Cardiac muscle cell (in vitro differentiated cells and primary cell): ENCODE results near the gene CENPP. TPM values are rescaled to one million over a fixed set of nuclear protein-coding genes. Genes with fewer than 3 reads are reported as not detected.

ENCODE experiments used
- DNase-seq, 2 donors: peaks; one replicate each; pipeline versions ENCODE4 v3.0.0 to v3.0.0-alpha.2; 2010 to 2017; ENCODE audit warnings: low read depth in 1 of 2, low spot score in 1 of 2
- H3K27ac ChIP-seq: fragments of 200-600 bp; sonication (generic); 2 replicates; pipeline ENCODE4 v1.5.1; 2016
- H3K27me3 ChIP-seq: fragments of 200-600 bp; sonication (generic); 2 replicates; pipeline ENCODE4 v1.6.0; 2016; ENCODE audit warnings: control low read depth
- H3K36me3 ChIP-seq: fragments of 200-600 bp; sonication (generic); 2 replicates; pipeline ENCODE4 v1.5.1; 2016; ENCODE audit warnings: control low read depth
- H3K4me1 ChIP-seq: fragments of 200-600 bp; sonication (generic); 2 replicates; pipeline ENCODE4 v1.8.1; 2017; ENCODE audit warnings: low read depth, mild to moderate bottlenecking, mixed run types
- H3K4me3 ChIP-seq: fragments of 200-600 bp; sonication (generic); 2 replicates; pipeline ENCODE4 v1.5.1; 2016; ENCODE audit warnings: mild to moderate bottlenecking
- H3K9me3 ChIP-seq: fragments of 200-600 bp; sonication (generic); 2 replicates; pipeline ENCODE4 v1.5.1; 2017; ENCODE audit warnings: low read depth, mild to moderate bottlenecking, control low read depth
- CTCF ChIP-seq: IDR thresholded peaks from 2 replicates; pipeline ENCODE4 v1.5.1; 2012; ENCODE audit warnings: low read depth, mild to moderate bottlenecking, low read length
- polyA plus RNA-seq: library from polyadenylated mRNA; unstranded; fragments of >200 nt; fragmentation: Nextera tagmentation; extraction: Ambion mirVana; gene quantifications from 2 replicates; pipeline ENCODE4 v1.2.1, GENCODE V29; 2016
- total RNA-seq: library from RNA; depleted of rRNA; stranded (reverse); fragments of >200 nt; gene quantifications from 2 replicates; pipeline ENCODE4 v1.2.3, GENCODE V29; 2016

CENPP gene
- total and polyA plus RNA-seq, 2 experiments from 2014 or later = 1.6 to 5.0 TPM

GRCh38 chr9:92378865-92379560 lies 53.3 kb downstream of the CENPP start:
- H3K36me3 ChIP-seq = no peaks in the 10 kb centered on the region
- no peak overlapping the region for H3K27ac ChIP-seq
- no peak for DNase-seq
- no peaks in the 10 kb centered on the region for H3K9me3 ChIP-seq
- H3K27me3 ChIP-seq = no peaks in the 10 kb centered on the region
- H3K4me3 ChIP-seq = no peak overlapping the region
- peaks cover 8% of the 10 kb centered on the region for H3K4me1 ChIP-seq
- no peak for TF ChIP-seq CTCF

- Histone ChIP-seq H3K27me3 (no peaks in the 10 kb centered on the region), H3K36me3 (no peaks in the 10 kb centered on the region), H3K4me1 (peaks cover 8% of the 10 kb centered on the region), H3K4me3 (no peak overlapping the region), H3K27ac (no peak overlapping the region), H3K9me3 (no peaks in the 10 kb centered on the region)
- no peak for DNase-seq
- TF ChIP-seq CTCF = no peak
Measured at GRCh38 chr9:92380603-92381002, 54.9 kb downstream of the CENPP start.

GRCh38 chr9:92381775-92382174 lies 56.0 kb downstream of the CENPP start:
- Histone ChIP-seq H3K4me1 (peaks cover 8% of the 10 kb centered on the region), H3K9me3 (no peaks in the 10 kb centered on the region), H3K27ac (no peak overlapping the region), H3K27me3 (no peaks in the 10 kb centered on the region), H3K36me3 (no peaks in the 10 kb centered on the region), H3K4me3 (no peak overlapping the region)
- no peak for TF ChIP-seq CTCF
- DNase-seq = no peak

- H3K9me3 ChIP-seq = no peaks in the 10 kb centered on the region
- no peak overlapping the region for H3K4me3 ChIP-seq
- no peak for DNase-seq
- no peak for TF ChIP-seq CTCF
- H3K27ac ChIP-seq = no peak overlapping the region
- no peaks in the 10 kb centered on the region for H3K27me3 ChIP-seq
- H3K4me1 ChIP-seq = no peaks in the 10 kb centered on the region
- no peaks in the 10 kb centered on the region for H3K36me3 ChIP-seq
Measured at GRCh38 chr9:92384375-92384774, 58.6 kb downstream of the CENPP start.

- no peak for TF ChIP-seq CTCF
- Histone ChIP-seq H3K27me3 (no peaks in the 10 kb centered on the region), H3K27ac (no peak overlapping the region), H3K4me1 (no peaks in the 10 kb centered on the region), H3K4me3 (no peak overlapping the region), H3K9me3 (no peaks in the 10 kb centered on the region), H3K36me3 (no peaks in the 10 kb centered on the region)
- peak in 1 of 2 donors; percentile 37 for DNase-seq
Measured at GRCh38 chr9:92385001-92385400, 59.2 kb downstream of the CENPP start.
